Activated naive CD4-positive, alpha-beta T cell treated with anti-CD3 and anti-CD28 coated beads, Interleukin-2, amount 50 U/mL, for 16 hours (primary cell): ENCODE data around the gene PDLIM5.

Experiments
- DNase-seq: peaks from one replicate; pipeline ENCODE4 v3.0.0-alpha.2; 2020

PDLIM5 gene

GRCh38 chr4:94665500-94666404 is 214.0 kb downstream of the PDLIM5 start:
- DNase-seq = no peak

GRCh38 chr4:94668724-94669123 is 217.0 kb downstream of the PDLIM5 start:
- no peak for DNase-seq

DNA sequence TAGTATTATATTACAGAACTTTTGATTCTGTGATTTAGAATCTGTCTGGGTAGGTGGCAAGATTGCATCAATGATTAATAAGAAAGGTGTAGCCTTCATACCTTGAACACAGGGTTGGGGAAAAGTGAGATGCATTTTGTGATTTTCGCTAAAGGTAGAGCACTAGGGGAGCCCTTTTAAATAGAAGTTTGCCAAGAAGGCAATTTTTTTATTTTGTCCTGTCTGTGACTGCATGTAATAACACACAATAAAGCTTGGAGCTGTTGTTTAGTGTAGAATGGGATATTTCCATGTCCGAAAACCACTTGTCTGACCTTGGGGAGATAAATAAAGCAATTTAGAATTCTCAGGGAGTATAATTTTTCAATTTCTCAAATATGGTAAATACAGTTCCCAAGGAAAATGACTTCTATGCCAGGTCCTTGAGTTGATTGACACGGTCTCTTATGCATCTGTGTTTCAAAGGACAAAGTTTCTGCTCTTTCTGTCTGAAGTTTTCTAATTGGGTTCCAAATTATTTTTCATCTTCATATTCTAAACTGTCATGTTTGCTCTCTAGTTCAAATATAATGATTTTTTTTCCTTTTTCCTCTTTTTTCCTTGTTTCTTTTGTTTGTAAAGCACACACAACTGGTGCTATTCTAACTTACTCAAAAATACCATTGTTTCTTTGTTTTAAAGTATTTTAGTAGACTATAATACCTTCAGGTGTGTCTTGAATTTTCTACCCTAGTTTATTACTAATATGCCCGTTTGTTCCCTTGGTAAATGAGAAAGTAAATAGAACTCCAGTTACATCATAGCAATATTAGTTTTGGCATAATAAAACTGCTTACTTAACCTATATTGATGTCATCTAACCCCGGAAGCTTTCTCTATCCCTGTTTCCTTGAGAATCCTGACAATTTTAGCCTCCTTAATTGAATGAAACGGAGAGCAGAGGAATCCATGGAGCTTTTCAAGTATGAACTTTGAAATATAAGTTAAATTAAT is 218.2 kb downstream of the PDLIM5 start:
- no peak for DNase-seq

GRCh38 chr4:94671113-94671512 is 219.4 kb downstream of the PDLIM5 start:
- no peak for DNase-seq

DNA sequence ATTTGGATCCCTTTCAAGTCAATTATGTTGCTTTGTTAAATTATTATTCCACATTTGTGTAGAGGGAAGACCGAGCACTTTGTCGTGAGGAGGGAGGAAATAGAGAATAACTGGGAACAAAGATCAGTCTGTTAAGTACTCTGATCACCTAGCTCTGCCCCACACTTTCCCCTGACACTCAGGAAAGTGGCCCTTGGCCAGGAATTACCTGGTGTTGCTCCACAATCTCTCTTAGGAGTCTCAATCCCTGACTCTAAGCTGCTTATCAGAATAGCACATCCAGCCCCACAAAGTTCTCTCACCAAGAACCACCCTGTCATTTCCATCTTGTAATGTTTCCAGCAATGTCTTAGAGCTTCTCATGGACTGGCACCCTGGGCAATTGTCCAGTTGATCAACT is 222.2 kb downstream of the PDLIM5 start:
- no peak for DNase-seq

GRCh38 chr4:94676970-94677369 is 225.2 kb downstream of the PDLIM5 start:
- DNase-seq = no peak

DNA sequence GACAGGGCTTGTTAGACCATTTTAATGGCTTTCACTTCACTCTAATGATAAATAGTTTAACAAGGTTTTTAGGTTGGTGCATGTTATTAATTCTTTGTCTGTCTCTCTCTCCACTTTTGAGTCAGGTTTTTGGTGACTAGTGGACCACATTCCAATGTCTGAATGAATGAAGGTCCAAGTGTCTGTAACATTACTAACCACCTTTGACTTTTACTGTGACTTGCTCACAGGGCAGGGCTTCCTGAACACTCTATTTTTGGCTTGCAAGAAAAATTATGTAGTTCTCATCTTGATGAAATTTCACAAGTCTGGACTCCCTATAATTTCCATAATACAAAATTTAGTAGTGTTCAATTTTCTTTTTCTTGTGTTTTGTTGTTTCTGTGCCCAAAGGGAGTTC is 227.2 kb downstream of the PDLIM5 start:
- no peak for DNase-seq

DNA sequence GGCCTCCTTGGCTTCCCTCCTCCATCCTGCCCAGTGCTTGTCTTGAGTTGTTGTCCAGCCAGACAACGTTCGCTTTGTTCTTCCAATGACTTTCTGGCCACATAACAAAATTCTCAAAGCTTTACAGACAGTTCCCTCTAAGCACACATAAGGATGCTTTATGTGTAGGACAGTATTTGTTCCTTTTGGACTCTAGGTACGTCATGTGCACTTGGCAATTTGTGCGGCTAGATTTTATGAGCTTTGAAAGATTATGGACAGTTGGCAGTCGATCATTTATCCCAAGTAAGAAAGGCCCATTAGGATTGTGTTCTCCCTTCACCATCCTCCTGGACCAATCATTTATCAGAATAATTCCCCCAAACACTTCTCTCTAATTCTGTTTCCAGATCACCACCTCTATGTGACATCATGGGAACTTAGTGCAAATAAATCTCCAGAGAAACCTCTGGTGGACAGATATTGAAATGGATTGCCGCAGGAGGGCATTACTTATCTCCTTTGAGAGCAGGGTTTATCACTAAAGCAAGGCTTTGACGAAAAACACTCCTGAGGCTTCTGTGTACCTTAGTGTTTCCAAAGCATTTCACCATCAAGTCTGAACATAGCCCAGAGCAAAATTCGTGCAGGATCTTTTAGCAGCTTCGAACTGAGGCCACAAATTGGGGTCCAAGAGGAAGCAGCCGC is 228.6 kb downstream of the PDLIM5 start:
- no peak for DNase-seq

- no peak for DNase-seq
Observed at GRCh38 chr4:94686086-94686485, 234.3 kb downstream of the PDLIM5 start.

GRCh38 chr4:94689155-94689860 is 237.6 kb downstream of the PDLIM5 start:
- no peak for DNase-seq

- no peak for DNase-seq
Observed at GRCh38 chr4:94690851-94691254, 239.1 kb downstream of the PDLIM5 start.

GRCh38 chr4:94691552-94691951 is 239.8 kb downstream of the PDLIM5 start:
- DNase-seq = no peak

DNA sequence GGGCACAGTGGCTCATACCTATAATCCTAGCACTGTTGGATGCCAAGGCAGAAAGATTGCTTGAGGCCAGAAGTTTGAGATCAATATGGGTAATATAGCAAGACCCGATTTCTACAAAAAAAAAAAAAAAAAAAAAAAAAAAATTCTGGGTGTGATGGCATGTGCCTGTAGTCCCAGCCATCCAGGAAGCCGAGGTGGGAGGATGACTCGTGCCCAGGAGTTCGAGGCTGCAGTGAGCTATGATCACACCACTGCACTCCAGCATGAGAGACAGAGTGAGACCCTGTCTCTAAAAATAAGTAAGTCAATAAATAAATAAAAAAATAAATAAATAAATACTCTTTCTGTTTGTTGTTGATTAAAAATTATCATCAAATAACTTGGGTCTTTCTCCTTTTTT is 243.6 kb downstream of the PDLIM5 start:
- no peak for DNase-seq

DNA sequence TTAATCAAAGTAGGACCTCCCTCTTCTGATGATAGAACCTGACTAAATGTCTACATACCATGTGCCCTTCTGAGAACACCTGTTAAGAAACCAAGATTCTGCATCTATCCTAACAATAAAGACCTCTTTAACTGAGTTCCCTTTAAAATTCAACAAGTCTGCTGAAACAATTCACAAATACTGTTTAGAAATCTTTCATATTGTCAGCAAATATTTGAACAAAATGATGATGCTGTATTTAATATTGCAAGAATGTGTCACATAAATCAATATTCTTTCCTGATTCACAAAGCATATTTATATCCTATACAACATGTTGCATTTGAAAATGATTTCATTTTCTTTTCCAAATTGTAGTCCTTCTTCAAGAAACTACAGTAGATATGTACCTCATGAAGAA is 246.4 kb downstream of the PDLIM5 start:
- DNase-seq = no peak

- no peak for DNase-seq
Observed at GRCh38 chr4:94700298-94700697, 248.6 kb downstream of the PDLIM5 start.

GRCh38 chr4:94701631-94702300 is 250.0 kb downstream of the PDLIM5 start:
- DNase-seq = no peak

DNA sequence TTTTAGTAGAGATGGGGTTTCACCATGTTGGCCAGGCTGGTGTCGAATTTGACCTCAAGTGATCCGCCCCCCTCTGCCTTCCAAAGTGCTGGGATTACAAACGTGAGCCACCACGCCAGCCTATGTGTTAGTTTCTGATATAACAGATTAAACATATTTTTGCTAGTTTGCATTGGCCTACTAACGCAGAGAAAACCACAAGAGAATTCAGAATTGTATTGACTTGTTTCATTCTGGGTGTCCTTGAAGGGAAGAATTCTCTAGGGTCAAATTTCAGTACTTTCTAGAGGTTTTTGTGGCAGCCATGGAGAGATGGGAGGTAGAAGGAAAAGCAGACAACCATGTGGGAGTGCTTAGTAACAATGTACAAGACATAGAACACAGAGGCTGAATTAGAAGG is 259.9 kb downstream of the PDLIM5 start:
- no peak for DNase-seq

DNA sequence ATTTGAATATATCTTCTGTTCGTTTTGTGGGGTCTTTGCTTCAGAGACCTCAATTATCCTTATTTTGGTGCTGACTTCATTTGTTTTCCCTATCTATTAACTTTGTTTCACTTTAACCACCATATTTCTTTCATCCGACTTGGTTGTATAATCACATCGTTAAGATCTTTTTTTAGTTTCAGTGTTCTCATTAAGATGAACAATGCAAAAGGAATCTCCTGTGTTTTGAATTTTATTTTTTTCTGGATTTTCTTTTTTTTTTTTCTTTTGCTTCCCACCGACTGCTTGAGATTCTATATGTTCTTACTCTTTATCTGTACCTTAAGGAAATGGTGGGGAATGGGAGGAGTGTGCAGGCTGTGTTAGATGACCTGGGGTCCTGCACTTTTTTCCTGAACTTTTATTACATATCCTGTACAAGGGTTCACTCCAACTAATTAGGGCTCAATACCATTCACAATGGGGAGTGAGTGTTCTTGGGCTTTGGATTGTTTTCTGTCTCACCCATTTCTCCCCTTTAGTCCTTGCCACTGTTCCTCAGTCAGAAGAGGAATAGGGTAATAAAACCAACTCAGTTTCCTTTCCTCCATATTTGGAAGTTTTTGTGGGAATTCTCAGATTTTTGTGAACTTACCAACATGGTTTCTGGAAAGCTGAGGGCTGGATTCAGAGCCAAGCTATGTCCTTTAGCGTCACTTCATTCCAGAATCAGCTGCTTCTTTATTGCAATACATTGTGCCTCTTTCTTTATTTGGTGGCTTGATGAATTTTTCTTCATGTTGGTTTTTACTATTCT is 262.8 kb downstream of the PDLIM5 start:
- DNase-seq = no peak

DNA sequence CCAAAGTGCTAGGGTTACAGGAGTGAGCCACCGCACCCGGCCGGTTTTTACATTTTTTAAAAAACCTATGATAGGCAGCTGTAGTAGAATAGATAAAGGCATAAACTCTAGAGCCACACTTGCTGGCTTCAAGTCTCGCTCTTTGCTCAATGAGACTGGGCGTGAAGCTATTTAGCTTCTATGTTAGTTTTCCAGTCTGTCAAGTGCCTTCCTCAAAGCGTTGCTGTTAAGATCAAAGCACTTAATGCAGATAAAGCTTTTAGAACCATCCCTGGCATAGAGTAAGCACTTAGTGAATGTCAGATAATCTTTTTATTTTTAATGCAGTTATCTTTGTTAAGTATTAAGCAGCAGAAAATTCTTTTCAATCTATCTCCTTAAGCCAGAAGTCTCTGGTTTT is 264.0 kb downstream of the PDLIM5 start:
- DNase-seq = no peak
